ENCODE data around the gene TMEM255B.
"Not testable (repeated sequence)": the region's sequence is repeated elsewhere in the genome, so short reads cannot be mapped to it uniquely, and the experiment has no call there.

The TMEM255B gene

DNA sequence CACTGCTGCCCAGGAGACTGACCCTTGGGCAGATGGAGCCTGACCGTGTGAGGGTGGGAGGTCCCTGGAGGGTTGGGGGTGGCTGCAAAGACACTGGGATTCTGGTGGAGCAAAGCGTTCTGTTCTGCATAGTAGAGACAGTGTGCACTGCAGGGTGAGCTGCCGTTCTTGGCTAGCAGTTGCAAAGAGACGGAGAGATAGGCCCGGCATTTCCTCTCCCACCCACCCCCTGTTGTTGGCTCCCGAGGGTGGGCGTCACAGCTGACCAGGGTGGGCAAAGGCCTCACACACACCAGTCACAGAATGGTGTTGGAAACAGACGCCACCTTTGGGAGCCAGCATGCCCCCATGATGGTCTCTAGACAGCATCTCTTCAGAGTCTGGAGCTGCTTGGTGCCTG is 11.4 kb downstream of the TMEM255B start:
- DNase-seq: no peak

DNA sequence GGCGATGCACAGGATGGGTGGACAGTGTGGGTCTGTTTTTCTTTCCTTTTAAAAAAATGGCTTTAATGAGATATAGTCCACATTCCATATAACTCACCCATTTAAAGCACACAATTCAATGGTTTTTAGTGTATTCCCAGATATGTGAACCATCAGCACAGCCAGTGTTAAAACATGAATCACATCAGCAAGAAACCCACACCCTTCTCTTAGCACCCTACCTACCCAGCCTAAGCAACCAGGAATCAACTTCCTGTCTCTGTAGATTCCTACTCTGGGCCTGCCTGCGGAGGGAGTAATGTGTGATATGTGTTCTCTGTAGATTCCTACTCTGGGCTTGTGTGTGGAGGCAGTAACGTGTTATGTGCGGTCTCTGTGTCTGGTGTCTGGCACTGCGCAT is 11.9 kb downstream of the TMEM255B start:
- DNase-seq: no peak

DNA sequence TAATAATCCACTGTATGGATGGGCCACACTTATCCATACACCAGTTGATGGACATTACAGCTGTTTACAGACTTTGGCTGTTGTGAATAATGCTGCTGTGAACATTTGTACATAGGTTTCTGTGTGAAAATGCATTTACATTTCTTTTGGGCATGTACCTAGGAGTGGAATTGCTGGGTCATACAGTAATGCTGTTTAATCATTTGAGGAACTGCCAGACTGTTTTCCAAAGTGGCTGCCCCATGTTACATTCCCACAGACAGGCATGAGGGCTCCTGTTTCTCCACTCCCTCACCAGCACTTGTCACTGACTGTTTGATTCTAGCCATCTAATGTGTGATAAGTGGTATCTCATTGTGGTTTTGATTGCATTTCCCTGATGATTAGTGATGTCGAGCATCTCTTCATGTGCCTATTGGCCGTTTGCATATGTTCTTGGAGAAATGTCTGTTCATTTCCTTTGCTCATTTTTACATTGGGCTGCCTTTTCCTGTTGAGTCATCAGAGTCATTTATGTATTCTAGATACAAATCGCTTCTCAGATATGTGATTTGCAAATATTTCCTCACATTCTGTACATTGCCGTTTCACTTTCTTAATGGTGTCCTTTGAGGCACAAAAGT is 12.8 kb downstream of the TMEM255B start:
- DNase-seq: no peak

DNA sequence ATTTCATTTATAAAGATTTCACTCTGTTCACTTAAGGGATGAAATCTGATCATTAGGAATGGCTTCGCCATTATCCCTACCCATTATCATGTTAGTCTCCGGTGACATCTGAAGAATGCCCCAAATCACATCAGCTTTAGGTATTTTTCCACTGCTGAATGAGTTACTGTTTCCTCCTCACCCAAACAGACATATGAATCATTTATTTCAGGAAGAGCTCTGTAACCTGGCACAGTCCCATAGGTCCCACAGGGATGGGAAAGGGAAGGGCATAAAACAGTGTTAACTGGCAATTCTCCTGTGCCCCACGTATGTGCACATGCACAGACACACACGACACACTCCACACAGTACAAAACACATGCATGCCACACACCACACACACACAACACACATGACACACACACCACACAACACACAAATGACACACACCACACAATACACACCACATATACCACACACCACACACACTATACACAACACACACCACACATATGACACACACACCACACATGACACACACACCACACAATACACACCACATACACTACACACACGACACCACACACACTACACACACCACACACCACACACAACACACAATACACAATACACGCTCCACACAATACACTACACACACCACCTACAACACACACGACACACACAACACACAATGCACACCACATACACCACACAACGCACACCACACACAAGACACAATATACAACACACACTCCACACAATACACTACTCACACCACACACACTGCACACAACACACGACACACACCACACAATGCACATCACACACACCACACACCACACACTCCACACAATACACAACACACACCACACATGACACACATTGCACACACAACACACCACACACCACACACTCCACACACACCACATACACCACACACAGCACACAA is 15.4 kb downstream of the TMEM255B start:
- DNase-seq: no peak

DNA sequence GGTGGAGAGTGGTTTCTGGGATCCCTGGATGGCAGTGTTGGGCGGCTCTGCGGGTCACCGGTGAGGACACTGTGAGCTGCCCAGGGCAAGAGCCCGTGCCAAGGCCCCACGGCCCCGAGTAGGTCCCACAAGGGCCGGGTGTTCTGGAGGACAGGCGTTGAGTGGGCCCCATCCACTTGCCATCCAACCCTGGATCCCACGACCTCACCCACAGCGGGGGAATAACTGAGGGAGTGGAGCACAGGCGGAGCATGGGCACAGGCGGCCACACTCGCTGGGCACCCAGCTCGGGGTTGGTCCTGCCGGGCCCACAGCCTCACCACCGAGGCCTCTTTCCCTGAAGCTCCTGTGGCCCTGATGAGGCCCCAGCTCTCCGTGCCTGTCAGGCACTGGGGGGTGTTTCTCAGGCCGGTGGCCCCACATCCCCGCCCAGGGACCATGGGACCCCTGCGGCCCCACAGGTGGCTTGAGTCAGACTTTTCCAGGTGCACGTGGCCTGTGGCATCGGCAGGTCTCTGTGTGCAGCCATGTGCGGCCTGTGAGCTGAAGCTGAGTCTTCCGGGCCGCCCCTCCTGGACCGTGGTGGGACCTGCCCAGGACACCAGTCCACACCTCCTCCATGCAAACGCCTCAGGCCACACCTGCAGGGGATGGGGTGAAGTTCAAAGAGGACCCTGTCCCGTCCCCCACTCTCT is 16.6 kb downstream of the TMEM255B start:
- no peak for DNase-seq

DNA sequence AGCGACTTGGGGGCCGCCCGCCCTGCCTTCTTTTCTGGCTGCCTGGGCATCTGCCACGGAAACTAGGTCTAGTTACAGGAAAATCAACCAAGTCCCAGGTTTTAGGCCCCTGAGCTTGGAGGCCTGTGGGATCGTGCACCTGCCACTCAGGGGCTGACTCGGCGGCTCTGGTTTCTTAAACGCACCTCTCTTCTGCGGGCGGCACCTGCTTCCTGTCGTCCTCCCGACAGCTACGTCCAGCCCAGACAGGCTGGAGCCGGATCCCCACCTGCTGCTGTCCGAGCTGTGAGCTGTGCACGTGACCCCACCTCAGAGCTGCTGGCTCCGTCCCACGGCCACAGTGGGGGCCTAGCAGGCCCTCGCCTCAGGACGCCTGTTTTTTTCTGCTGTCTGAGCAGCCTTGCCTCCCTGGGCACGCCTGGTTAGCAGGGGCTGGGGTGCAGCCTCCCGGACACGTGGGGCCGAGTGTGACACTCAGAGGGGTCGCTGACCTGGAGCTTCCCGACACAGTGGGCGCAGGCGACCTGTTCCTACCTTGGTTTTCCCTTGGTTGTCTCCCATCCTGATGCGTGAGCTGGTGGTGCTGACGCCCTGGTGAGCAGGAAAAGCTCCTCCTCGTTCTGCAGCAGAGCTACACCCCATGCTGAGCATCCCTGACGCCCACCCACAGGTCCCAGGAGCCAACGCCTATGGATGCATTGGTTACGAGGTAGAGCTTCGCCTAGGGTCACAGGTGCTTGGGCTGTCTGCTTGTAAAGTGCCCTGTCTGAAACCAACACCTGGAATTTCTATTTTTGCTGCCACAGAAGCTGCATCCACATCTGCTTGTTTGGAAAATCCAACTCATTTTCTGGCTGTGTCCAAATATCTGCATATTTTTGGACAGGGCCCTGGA is 17.5 kb downstream of the TMEM255B start:
- no peak for DNase-seq

DNA sequence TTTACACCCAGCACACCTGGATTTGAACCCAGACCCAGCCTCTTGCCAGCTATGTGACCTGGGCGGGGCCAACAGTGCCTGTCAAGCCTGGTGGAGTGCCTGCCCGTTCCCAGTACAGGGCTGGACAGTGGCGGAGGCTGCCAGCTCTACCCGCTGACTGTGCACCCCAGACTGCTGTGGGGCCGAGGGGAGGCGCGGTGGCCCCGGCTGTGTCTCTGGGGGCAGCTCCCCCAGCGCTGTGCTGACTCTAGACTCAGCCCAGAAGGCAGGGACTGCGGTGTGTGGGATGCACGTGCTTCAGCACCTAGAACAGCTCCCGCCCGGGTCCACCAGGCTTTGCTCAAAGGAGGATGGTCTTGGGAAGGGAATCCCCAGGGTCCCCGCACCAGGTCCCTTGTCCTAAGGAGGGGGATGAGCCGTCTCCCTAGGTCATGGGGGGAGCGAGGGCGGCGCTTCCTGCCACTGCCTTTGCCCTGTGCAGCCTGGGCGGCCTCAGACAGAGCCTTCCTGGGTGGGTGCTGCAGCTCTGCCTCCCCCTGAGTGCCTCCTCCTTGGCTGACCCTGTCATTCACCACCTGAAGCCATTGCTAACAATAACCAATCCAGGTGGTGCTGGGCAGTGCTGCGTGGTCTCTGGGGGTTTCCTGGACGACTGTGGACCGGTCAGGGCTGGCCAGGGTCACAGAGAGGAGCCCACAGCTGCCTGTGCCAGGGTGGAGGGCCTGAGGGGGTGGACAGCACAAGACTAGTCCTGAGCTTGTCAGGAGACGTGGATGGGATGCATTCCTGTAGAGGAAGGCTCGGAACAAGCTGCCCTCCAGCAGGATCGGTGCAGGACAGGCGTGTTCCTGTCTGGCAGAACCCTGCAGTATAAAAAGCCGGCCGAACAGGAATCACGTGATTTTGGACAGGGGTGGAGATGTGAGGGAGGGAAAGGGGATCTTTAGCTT is 18.6 kb downstream of the TMEM255B start:
- no peak for DNase-seq

DNA sequence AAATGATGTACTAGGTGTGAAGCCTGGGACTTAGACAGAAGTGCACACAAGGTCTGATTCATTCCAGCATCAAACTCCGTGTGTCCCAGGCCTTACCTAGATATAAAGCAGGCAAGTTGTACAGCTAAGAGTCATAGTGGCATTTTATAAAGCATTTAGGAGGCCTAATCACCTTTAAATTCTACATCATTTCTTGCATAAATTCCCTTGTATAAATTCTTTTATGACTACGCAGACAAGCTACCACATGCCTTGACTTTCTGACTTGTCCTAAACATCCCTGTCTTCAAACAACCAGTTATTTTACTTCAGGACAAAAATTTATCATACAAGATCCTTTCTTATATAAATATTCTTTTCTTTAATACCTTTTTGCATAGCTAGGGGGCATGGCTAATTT is 22.5 kb downstream of the TMEM255B start:
- no peak for DNase-seq

DNA sequence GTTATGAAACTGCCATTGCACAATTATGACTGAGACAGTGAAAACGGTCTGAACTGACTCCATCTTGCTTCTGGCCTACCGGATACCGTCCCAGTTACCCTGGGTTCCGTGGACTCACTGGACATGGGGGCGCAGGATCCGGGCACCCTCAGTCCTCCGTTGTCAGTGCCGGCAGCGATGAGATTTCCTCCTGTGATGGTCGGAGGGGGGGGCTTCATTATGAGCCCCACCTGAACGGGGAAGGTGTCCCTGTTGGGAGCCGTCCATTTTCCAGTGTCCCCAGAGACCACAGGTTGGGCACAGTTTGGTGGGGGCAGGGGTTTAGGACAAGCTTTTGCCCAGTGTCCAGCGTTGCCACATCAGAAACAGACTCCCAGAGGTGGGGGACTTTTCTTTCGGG is 23.4 kb downstream of the TMEM255B start:
- DNase-seq: no peak

DNA sequence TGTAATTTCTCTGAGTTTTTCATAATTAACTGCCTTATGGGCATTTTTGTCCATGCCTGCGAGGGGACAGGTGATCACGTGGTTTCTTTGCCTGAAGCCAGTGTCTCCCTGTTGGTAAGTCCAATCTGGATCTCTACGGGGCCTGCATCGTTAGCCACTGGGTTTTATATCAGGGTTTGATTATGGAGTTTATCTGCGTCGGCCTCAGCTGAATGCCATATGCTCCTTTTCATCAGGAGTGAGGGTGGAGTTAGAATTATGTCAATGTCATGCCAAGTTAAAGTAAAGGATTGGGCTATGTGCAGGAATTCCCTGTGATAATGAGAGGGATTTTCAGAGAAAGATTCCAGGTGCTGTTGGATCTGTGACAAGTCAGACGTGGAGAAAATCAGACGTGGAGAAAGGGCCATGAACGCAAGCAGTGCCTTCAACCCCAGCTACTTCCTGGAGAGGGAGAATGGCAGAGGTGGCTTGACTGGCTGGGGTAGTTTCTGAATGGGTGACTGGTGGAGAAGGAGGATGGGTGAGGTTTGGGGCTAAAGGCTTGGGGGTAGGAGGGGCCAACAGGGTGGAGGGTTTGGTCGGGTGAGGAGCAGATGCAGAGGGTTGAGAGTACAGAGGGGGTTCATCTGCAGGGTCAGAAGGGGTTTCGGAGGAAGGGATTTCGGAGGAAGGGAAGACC is 24.3 kb downstream of the TMEM255B start:
- no peak for DNase-seq

DNA sequence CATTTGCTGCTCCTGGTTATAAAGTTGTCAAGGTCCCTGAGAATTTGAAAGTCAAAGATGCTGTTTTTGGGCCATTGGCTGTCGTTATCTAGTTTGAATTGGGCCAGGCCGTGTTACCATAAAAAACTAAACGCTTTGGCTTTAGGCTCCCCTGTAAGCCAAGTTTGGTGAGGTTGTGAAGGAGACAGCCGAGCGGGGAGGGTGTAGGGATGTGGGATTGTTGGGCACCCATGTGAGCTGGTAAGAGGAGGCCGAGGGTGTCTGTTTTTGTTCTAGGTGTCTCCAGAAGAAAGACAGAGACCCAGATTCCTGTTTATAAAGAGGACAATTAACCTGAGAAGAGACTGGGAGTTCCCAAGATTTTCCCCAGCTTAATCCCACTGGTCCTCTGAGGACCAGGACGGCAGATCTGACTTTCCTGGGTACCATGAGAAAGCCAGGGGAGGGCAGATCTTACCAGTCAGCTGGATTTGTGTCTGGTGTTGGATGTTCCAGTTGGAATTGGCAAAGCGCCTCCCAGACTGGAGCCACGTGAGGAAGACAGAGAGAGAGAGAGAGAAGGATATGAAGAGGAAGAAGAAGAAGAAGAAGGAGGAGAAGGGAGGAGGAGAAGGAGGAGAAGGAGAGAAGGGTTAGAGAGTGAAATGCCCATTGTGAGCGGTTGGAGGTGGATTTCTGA is 25.1 kb downstream of the TMEM255B start:
- no peak for DNase-seq

DNA sequence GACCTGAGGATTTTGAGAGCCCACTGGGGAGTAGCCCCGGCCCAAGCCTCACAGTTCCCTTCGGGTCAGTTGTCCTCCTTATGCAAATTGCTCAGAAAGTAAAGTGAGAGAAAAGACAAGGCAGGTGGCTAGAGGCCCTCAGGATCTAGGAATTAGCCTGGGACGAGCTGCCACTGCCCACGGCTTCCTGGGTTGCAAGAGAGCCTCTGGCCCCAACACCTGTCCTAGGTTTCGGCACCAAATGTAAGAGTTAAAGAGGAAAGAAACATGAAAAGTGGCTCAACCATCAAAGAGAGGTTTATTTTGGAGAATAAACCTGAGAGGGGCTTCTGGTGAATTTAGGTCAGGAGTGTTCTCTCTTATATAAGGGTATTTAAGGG is 25.6 kb downstream of the TMEM255B start:
- no peak for DNase-seq

DNA sequence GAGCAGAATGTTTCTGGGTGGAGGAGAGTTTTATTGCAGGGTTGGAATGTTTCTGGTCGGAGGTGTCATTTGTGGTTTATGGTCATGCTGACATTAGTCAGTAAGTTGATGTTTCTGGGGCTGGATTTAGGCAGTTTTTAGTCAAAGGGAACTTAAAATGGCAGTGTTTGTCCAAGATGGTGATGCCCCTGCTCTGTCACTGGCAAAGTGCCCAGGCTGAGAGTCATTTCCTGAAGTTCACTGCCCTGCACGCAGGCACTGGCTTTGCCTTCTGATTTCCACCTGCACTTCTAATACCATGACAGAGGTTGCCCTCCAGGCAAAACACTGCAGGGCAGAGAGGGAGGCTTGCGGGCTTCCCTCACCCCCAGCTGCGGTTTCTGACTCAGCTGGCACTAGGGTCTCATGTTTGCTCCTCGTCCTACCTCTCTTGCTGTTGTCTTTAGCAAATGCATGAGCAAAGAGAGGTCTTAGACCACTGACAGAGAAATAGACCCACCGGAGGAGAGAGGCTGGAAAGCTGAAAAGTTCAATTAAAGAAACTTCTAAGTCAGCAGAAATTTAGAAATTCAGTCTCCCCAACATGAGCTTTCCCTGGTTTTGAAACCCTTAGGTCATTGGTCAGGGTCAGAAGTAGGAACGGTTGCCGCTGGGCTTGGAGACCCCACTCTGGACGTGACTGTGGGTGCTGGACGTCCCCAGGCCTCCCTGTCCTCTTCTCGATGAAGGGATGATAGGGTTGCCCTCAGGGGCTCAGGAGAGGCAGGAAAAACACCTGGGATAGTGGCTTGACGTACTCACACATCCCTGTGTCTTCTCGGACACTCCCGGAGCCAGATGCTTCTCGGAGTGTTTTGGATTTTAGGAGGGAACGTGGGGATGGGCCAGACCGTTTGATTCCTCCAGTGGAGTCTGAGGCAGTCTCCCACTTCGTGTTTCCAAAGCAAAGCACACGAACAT is 26.3 kb downstream of the TMEM255B start:
- DNase-seq: no peak

DNA sequence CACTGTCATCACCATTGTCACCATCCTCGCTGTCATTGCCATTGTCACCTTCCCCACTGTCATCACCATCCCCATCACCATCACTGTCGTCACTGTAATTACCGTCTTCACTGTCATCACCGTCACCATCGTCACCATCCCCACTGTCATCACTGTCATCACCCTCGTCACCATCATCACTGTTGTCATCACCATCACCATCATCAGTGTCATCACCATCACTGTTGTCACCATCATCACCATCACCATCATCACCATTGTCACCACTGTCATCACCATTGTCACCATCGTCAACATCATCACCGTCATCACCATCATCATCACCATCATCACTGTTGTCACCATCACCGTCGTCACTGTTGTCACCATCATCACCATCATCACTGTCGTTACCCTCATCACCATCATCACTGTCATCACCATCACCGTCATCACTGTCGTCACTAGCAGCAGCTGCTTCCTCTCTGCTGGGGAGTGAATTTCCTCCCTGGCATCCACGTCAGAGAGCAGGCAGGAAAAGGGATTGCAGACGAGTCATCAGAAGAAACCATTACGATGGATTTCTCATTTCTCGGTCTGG is 27.3 kb downstream of the TMEM255B start:
- no peak for DNase-seq

DNA sequence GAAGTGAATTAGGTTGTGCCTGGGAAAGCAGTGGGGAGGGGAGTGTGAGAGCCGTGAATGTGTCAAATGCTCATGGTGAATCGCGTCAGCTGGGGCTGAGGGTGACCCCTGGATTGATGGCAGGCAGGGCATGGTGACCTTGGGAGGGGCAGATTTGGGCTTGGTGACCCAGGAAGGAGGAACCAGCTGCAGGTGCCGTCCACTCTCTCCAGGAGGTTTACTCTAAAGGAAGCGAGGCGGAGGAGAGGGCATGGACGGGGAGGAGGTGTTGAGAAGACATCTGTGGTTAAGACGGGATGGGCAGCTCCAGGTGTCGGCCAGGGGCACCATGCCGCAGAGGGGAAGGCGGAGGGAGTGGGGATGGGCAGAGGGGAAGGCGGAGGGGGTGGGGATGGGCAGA is 28.7 kb downstream of the TMEM255B start:
- DNase-seq: no peak

DNA sequence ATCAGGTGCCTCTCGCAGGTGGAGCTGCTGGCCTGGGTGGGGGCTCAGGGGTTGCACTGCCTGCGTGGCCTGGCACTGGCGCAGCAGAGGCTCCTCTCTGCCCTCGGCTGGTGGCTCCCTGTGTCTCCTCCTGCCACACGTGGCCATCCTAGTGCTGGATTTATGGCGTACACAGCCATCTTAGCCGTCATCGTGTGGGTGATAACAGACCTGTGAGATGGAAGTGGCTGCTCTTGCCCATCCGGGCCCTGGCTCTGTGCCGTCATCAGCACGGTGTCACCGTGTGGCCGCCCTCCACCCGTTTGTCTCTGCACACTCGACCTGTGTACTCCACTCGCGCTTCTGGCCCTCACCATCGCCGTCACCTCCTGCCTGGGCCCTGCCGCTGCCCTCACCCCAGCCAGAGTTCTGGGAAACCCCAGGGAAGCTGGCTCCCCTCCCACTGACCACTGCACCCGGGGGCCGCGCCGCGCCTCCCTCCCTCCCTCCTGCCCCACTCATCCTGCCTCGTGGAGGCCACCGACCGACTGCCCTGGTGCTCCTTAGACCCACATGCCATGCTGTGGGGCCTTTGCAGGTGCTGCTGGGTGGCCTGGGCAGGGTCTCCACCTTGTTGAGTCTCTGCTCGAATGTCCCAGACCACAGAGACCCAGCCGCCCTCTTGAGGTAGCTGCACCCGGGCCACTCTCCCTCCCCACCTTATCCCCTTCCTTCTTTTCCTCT is 29.5 kb downstream of the TMEM255B start:
- no peak for DNase-seq

DNA sequence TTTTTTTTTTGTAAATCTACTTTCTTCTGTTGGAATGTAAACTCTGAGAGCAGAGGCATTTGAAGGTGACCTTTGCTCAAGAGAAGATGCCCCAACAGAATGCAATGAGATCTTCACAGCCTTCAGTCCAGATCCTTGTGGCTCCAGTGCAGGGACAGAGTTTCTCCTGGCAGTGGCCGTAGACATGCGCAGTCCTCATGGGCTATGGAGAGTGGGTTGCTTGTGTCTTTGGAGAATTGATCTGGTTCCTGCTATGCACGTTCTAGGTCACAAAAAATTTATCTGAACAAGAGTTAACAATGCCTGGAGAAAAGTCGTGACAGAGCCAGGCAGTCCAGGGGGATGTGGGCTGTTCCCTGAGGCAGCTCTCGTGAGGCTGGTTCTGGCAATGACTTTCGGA is 30.1 kb downstream of the TMEM255B start:
- no peak for DNase-seq

DNA sequence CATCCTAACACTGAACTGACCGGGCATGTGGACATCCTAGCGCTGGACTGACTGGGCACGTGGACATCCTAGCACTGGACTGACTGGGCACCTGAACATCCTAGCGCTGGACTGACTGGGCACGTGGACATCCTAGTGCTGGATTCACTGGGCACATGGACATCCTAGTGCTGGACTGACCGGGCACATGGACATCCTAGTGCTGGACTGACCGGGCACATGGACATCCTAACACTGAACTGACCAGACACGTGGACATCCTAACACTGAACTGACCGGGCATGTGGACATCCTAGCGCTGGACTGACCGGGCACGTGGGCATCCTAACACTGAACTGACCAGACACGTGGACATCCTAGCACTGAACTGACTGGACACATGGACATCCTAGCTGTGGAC is 30.9 kb downstream of the TMEM255B start:
- DNase-seq: not testable (repeated sequence)
